KBM-7 (cell line): ENCODE data around the gene CACYBP.
"Not testable (repeated sequence)": the region's sequence is repeated elsewhere in the genome, so short reads cannot be mapped to it uniquely, and the experiment has no call there.

ENCODE experiments used
- DNase-seq: peaks from one replicate; pipeline ENCODE4 v3.0.0-alpha.2; 2015
- in situ Hi-C: fragments of 300-500 bp; cut with MboI; formaldehyde crosslinking; loops from 2 replicates; pipeline ENCODE4 v1.14.3; 2020; ENCODE audit warnings: low sequenced_read_pairs, low pct_unique_long_range_greater_than_20kb, mixed read lengths

The CACYBP gene

DNA sequence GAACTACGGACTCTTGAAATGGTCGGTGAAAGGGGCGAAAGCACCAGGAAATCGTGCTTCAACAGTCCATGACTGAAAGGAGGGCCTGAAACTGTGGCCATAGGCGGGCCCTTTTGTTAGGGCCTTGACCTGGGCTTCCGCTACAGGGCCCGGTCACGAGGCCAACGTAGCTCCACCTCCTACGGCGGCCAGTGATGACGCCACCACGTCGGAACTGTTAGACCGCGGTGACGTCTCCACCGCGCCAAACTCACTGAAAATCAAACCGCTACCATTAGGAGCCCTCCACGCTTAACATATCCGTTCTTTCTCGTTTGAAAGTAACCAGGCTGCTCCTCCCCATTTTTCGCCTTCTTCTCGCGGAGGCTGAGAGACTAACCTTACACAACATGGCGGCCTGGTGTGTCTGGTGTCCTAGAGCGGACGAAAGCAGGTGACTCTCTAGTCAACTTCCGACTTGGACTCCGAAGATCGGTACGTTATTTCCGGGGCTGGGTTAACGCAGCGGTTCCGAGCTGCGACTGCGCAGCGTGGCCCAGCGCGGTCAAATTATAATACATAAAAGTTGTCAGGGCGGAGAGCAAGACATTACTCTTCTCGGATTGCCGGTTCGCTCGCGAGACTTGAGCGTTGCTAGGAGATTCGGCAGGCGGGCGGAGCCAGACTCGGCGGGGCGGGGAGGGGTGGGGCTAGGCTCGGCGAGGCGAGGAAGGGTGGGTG lies 371 bp upstream of the CACYBP start:
- in situ Hi-C loops, result loop anchor here (25.0 kb wide), 1 partner anchor 212 kb away; no protein-coding TSS in a partner anchor
- peak; percentile 99 for DNase-seq

DNA sequence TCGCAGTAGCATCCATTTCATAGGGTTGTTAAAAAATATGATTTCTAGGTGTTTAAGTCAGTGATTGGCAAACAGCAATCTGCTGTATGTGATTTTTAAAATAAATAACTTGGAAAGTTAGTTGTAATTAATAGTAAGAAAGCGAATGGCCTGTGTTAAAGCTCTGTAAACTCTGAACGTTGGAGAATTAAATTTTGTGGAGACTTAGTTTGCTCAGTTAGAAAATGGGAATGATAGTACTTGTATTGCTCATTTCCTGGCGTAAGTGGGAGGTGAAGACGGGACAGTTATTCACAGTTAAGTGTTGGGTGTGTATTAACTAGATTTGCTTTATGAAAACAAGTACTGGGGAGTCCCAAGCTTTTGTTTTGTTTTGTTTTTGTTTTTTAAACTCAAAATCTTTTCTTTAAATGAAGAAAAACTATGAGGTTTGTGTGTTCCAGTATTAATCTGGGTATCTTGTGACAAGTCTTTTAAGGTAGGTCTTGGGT lies 995 bp downstream of the CACYBP start:
- DNase-seq, result peak; percentile 28
- in situ Hi-C loops, result no loop called here

DNA sequence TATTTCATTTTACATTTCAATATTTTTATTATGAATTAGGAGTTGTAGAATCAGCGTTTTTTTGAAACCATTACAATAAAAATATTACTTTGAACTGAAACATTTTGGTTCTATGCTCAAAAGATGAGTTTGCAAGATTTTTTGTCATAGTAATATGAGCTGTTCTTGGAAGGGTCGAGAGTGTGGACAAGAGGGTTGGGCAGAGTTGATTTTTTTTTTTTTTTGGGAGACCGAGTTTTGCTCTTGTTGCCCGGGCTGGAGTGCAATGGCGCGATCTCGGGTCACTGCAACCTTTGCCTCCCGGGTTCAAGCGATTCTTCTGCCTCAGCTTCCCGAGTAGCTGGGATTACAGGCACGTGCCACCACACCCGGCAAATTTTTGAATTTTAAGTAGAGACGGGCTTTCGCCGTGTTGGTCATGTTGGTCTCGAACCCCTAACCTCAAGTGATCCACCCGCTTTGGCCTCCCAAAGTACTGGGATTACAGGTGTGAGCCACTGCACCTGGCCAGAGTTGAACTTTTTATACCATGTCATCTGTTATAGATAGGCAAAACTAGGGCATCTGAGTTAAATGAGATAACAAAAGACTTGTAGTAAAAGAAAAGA lies 3.3 kb downstream of the CACYBP start:
- in situ Hi-C loops, result no loop called here
- DNase-seq, result no peak

DNA sequence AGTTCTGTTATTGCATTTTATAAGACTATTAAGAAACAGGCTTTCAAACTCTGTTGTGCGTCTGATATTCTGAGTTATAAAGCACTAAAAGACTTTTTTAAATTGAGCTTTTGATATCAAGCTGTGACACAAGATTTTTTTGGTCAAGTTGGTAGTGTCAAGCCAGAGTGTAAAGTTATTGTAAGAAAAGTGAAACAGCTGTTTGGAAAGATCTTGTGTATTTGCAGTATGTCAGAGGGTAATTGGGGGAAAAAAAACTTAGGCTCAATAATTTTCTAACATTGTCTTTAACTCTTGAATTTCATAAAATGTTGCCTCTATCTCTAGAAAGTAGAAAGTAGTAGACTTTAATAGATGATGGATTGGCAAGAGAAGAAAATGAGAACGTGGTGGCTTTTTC lies 3.8 kb downstream of the CACYBP start:
- in situ Hi-C loops, result no loop called here
- no peak for DNase-seq

DNA sequence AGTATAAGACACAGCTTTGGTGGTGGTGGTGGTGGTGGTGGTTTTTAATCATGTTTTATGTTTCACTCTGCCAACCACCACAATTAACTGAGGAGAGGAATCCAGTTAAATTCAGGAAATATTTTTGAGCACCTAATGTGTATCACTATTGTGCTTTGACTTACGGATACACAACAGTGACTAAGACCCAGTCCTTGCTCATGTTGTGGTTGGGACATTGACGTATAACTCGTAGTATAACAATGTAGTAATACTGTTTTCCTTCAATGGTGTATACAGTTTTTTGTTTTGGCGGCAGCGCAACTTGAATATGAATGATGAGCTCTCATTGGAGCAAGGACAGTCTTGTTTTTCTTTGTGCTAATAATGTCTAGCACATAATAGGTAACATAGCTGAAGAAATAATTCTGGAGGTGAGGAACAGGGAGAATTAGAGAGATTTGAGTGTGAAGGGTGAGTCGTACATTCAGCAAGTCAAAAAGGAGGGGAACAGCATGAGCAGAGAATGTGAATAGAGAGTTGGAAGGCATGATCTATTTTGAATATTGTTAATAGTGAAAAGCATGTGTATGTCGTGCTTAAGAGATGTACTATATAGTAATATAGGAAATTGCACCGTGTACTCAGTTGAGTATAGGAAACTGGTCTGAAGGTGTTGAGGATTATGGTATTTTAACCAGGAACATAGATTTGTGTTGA lies 5.5 kb downstream of the CACYBP start:
- DNase-seq, result no peak
- in situ Hi-C loops, result no loop called here

DNA sequence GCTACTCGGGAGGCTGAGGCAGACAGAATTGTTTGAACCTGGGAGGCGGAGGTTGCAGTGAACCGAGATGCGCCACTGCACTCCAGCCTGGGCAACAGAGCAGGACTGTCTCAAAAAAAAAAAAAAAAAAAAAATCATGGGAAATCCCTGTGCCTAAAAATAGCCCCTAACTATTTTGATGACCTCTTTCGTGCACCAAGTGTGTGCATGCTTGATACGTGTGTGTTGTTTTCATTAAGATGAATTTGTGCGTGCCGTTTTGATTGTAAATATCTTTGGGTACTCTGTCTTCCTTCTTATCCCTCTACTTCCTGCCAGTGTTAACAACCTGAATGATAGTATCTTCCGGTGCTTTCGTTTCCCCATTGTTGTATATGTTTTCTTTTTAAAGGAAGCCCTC lies 9.8 kb downstream of the CACYBP start:
- DNase-seq, result no peak
- in situ Hi-C loops, result no loop called here

DNA sequence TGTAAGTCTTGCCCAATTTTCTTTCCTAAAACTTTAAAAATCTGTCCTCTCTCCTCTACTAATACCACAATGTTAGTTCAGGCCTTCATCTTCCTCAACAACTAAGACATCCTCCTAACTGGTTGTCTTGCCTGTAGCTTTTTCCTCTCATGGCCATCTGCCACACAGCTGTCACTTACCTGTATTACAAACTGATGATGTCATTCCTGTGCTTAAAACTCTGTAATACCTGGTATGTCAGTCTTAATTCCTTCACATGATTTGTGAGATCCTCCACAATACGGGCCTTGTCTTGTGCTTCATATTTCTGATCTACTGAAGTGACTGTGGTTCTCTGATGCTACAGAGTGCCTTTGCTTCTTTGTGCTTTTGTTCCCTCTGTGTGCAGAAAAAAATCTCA lies 13.7 kb downstream of the CACYBP start:
- in situ Hi-C loops, result no loop called here

DNA sequence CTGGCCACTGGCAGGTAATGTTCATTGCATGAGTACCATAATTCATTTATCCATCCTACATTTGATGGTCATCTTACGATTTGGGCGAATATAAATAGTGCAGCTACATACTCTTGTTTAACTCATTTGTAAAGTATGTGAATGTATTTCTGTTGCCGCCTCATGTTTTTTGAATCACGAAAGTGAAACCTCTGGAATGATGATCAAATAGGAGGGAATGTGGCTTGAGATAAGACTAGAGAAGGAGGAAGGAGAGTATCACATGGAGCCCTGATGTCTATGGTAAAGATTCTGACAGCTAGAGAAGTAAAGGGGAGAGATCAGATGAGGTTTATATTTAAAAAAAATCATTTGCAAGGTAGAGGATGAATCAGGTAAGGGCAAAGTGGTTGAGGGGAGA lies 15.5 kb downstream of the CACYBP start:
- in situ Hi-C loops, result no loop called here
- DNase-seq, result no peak

More for the DNA sequence above, 13.7 kb downstream of the CACYBP start:
- no peak for DNase-seq

DNA sequence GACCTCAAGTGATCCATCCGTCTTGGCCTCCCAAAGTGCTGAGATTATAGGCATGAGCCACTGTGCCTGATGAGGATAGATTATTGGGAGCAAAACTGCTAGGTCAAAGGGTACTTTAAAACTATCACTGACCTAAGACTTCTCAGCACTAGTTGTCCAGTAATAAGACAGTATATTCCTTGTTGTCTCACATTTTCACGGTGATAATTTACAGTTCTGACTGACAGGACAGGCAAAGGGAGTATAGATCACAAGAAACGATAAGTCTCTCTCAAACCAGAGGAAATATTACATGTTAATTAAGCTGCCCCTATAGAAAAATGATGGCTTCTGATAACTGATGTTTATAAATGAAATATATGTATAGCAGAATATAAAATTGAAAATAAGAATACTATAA lies 19.8 kb downstream of the CACYBP start:
- no peak for DNase-seq
- in situ Hi-C loops, result no loop called here

DNA sequence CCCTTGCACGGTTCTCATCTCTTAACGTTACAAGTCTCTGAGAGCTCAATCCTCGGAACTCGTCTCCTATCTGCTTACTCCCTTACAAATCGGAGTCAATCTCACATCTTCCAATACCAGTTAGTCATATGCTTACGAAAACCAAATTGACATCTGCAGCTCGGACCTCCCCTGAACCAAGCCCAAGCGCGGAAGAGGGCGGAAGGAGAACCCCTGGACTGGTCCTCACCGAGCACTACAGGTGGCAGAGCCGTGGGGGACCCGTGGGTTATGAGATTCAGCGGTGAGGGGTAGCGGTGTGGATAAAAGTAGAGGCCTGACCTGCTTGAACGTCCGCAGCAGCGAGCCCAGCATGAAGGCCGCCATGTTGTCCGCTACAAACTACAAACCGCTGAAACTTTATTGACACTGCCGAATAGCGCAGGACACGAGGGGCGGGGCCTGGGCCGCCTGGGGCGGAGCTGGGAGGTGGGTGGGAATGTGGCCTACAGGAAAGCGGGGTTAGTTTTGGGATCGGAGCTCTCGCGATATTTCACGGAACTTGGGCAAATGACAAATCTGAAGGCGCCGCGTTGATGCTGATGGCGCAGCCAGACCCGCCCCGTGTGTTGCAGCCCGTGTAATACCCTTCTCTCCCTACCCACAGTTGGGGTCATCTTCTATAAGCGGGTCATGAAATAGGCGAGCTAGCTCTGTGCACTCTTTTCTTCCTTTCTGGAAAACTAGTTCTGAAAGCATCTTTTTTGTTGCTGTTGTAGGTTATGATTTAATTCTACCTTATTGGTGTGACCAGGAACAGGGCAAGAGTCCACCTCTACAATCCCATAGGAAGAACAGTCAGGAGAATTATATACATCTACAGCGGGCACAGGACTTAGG lies 23.5 kb downstream of the CACYBP start, which contains the start of gene MRPS14:
Gene MRPS14, minus strand, starts transcription at position 383 of the 879 bp plus-strand sequence. Its CDS starts 17 bp downstream, at position 366.
- in situ Hi-C loops, result no loop called here
- DNase-seq, result peak; percentile 98

DNA sequence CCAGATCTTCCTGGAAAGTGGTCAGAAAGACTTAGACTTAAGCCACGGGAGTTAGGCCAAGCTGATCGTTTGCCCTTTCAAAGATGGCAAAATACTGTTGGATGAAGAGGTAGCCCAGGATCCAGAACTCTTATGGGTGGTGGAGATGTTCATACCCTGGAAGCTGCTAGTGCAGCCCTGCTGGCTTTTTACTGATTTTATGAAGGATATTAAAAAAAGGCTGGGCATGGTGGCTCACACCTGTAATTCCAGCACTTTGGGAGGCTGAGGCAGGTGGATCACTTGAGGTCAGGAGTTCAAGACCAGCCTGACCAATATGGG lies 24.1 kb downstream of the CACYBP start:
- in situ Hi-C loops, DNase-seq: not testable (repeated sequence)

DNA sequence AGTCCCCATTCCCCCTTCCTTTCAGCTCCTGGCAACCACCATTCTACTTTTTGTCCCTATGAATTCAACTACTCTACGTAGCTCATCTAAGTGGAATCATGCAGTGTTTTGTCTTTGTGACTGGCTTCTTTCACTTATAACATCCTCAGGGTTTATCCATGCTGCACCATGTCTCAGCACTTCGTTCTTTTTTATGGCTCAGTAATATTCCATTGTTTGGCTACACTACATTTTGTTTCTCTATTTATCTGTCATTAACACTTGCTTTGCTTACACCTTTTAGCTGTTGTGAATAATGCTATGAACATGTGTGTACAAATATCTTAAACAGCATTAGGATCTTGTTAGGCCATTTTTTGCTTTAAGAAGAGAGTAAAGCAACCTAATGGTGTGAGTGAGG lies 25.0 kb downstream of the CACYBP start:
- no peak for DNase-seq
- in situ Hi-C loops, result loop anchor here (25.0 kb wide), 2 partner anchors 113 to 288 kb away; no protein-coding TSS in a partner anchor

DNA sequence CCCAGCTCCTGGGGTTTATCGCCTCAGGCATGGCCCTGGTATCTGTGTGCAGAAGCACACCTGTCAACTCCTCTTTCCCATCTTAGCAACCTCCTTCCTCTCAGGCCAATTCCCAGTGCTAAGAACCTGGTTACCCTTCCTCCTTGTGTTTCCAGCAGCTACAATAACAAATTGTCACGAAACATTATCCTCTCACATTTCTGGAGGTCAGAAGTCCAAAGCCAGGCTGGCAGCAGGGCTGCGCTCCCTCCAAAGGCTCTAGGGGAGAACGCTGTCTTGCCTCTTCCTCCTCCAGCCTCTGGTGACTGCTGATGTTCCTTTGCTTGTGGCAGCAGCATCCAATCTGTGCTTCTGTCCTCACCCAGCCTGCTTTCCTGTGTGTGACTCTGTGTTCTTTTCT lies 34.2 kb downstream of the CACYBP start:
- DNase-seq, result no peak
- in situ Hi-C loops, result loop anchor here (25.0 kb wide), 2 partner anchors 103 to 278 kb away; no protein-coding TSS in a partner anchor

DNA sequence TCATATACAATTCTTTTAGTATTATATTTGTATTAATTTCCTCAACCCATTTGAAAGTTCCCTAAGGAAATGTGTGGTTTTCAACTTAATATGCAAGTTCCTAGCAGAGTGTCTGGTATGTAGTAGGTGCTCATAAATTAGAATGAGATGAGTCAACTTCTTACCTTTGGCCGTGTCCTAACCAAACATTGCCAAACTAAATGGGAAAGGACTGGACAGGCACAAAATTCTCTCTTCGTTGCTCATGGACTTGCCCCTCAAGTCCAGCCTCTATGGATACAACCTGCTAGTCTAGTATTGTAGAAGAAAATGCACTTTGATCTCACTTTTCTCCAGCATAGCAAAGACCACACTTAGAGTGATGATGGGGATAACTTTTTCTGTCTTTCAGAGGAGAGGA lies 35.0 kb downstream of the CACYBP start:
- in situ Hi-C loops, result loop anchor here (25.0 kb wide), 2 partner anchors 103 to 278 kb away; no protein-coding TSS in a partner anchor

DNA sequence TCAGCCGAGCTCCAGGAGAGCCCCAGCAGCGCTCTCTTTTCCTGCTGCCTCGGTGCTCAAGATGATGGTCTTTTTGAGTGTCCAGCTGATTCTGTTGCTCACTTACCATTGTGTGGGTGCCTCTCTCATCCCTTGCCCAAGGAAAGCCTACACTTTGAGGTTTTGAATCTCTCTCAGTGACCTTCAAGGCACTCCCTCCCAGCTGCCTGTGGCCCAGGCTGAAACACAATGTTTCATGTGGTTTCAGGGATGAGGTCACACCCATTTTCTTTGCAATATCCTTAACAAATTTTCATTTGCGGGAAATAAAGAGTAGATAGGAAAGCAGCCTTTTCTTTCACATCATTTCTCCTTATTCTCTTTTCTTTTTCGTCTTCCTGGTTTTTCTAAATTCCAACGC lies 36.1 kb downstream of the CACYBP start:
- DNase-seq, result no peak
- in situ Hi-C loops, result loop anchor here (25.0 kb wide), 2 partner anchors 101 to 276 kb away; no protein-coding TSS in a partner anchor

More for the DNA sequence above, 35.0 kb downstream of the CACYBP start:
- DNase-seq, result no peak

DNA sequence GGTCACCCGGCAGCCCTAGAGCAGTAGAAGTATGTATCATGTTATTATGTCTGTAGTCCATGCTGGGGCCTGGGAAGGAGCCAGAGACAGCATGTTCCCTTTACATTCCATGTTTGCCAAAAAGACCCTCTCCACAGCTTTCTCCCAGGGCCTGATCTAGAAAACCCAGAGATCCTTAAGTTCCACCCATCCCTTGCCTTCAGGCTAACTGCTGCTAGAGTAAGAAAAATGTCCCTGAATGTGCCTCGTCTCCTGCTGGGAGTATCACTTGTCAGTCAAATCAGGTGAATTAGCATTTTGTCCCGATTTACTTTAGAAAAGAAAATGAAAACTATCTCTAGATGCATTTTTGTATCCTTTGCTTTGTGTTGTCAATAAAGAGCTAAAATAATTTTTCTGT lies 36.7 kb downstream of the CACYBP start:
- in situ Hi-C loops, result loop anchor here (25.0 kb wide), 2 partner anchors 101 to 276 kb away; no protein-coding TSS in a partner anchor
- no peak for DNase-seq

DNA sequence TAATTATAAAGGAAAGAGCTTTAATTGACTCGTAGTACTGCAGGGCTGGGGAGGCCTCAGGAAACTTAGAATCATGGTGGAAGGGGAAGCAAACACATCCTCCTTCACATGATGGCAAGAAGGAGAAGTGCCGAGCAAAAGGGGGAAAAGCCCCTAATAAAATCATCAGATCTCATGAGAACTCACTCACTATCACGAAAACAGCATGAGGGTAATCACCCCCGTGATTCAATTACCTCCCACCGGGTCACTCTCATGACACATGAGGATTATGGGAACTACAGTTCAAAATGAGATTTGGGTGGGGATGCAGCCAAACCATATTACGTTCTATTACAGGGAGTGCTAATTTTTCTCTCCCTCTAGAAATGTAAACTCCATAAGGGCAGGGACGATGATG lies 37.7 kb downstream of the CACYBP start:
- no peak for DNase-seq
- in situ Hi-C loops, result loop anchor here (25.0 kb wide), 2 partner anchors 100 to 275 kb away; no protein-coding TSS in a partner anchor

DNA sequence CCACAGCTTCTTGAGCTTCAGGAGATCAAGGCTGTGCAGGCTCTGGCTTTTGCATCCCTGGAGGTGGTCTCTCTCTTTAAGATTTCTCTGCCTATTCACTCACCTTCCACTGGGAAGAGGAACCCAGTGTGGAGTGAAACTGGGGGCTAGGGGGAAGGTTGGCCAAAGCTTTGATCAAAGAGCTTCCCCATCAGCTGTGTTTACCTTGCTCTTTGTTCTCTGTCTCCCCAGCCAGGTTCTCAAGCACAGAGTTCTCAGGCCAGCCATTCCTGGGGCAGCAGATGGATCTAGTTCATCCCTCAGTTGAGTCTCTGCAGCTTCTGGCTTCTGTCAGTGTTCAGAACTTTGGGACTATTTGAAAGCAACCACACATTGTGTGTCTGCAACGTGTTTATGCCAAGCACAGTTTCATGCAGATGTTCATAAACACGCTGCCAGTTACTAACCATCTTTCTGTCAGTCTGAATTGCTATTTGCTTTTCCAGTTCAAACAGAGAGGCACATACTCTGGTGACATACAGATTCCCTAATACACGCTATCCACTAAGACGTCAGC lies 40.7 kb downstream of the CACYBP start:
- in situ Hi-C loops, result loop anchor here (25.0 kb wide), 2 partner anchors 97 to 272 kb away; no protein-coding TSS in a partner anchor
- DNase-seq, result no peak
